Skeletal muscle tissue (tissue), 4 donors: Measurements from ENCODE around the gene METTL4. TPM values are rescaled to one million over a fixed set of nuclear protein-coding genes. Genes with fewer than 3 reads are reported as not detected.

Experiments used
- H3K27ac ChIP-seq: one replicate; pipeline ENCODE4 v1.7.0; 2013; ENCODE audit warnings: mild to moderate bottlenecking, low read depth, low read length, inconsistent platforms
- H3K27me3 ChIP-seq, 3 donors: one replicate each; pipeline ENCODE4 v1.7.0; 2013; ENCODE audit warnings: low read length in 3 of 3; ENCODE audit not compliant: control insufficient read depth in 3 of 3, insufficient read depth in 3 of 3
- H3K36me3 ChIP-seq, 3 donors: one replicate each; pipeline ENCODE4 v1.7.0; 2013; ENCODE audit warnings: low read length in 3 of 3; ENCODE audit not compliant: control insufficient read depth in 3 of 3, insufficient read depth in 3 of 3
- H3K4me1 ChIP-seq, 3 donors: one replicate each; pipeline ENCODE4 v1.7.0; 2013; ENCODE audit warnings: low read length in 3 of 3, mild to moderate bottlenecking in 3 of 3; ENCODE audit not compliant: control insufficient read depth in 3 of 3, insufficient read depth in 3 of 3
- H3K4me3 ChIP-seq, 3 donors: one replicate each; pipeline ENCODE4 v1.7.0; 2013; ENCODE audit warnings: low read length in 3 of 3
- H3K9ac ChIP-seq, 3 donors: one replicate each; pipeline ENCODE4 v1.7.0; 2013; ENCODE audit warnings: low read length in 3 of 3, mild to moderate bottlenecking in 3 of 3, moderate library complexity in 2 of 3, low read depth in 1 of 3
- H3K9me3 ChIP-seq, 3 donors: one replicate each; pipeline ENCODE4 v1.7.0; 2013; ENCODE audit warnings: low read length in 3 of 3; ENCODE audit not compliant: control insufficient read depth in 3 of 3
- total RNA-seq: library from RNA; depleted of rRNA; stranded (reverse); fragments of >200 nt; gene quantifications from one replicate; pipeline ENCODE4 v1.2.3, GENCODE V29; 2014
- donor health status: Osteomylitis.

Gene METTL4
- total RNA-seq, 1 donor from 2014 or later, result 6.3 TPM

GRCh38 chr18:2568129-2568528, 3.2 kb downstream of the METTL4 start:
- H3K9me3 ChIP-seq, result no peaks in the 10 kb centered on the region
- H3K27me3 ChIP-seq, result no peaks in the 10 kb centered on the region
- no peak overlapping the region for H3K27ac ChIP-seq
- peaks cover 0 to 8% (median 0%) of the 10 kb centered on the region in 3 donors for H3K36me3 ChIP-seq
- H3K9ac ChIP-seq, result no peak overlapping the region
- H3K4me3 ChIP-seq, result no peak overlapping the region
- peaks cover 9 to 17% (median 15%) of the 10 kb centered on the region in 3 donors for H3K4me1 ChIP-seq

- Histone ChIP-seq H3K27me3 (no peaks in the 10 kb centered on the region), H3K36me3 (peaks cover 0 to 10% (median 6%) of the 10 kb centered on the region in 3 donors), H3K4me1 (peaks cover 0 to 2% (median 0%) of the 10 kb centered on the region in 3 donors), H3K4me3 (no peak overlapping the region), H3K9me3 (no peaks in the 10 kb centered on the region), H3K9ac (no peak overlapping the region), H3K27ac (no peak overlapping the region)
Observed at GRCh38 chr18:2564373-2564772, 6.9 kb downstream of the METTL4 start.

GRCh38 chr18:2559249-2559648, 12.1 kb downstream of the METTL4 start:
- H3K27me3 ChIP-seq, result no peaks in the 10 kb centered on the region
- peaks cover 0 to 6% (median 2%) of the 10 kb centered on the region in 3 donors for H3K36me3 ChIP-seq
- H3K27ac ChIP-seq, result no peak overlapping the region
- no peaks in the 10 kb centered on the region for H3K9me3 ChIP-seq
- no peak overlapping the region for H3K4me3 ChIP-seq
- no peak overlapping the region for H3K9ac ChIP-seq
- no peaks in the 10 kb centered on the region for H3K4me1 ChIP-seq

- Histone ChIP-seq H3K9ac (no peak overlapping the region), H3K27me3 (no peaks in the 10 kb centered on the region), H3K4me3 (no peak overlapping the region), H3K27ac (no peak overlapping the region), H3K36me3 (peaks cover 0 to 6% (median 2%) of the 10 kb centered on the region in 3 donors), H3K4me1 (no peaks in the 10 kb centered on the region), H3K9me3 (no peaks in the 10 kb centered on the region)
Observed at GRCh38 chr18:2557536-2557935, 13.8 kb downstream of the METTL4 start.

GRCh38 chr18:2555895-2556294, 15.4 kb downstream of the METTL4 start:
- Histone ChIP-seq H3K36me3 (peaks cover 0 to 6% (median 3%) of the 10 kb centered on the region in 3 donors), H3K27me3 (no peaks in the 10 kb centered on the region), H3K9ac (no peak overlapping the region), H3K27ac (no peak overlapping the region), H3K4me1 (no peaks in the 10 kb centered on the region), H3K4me3 (no peak overlapping the region), H3K9me3 (no peaks in the 10 kb centered on the region)

GRCh38 chr18:2554696-2555095, 16.6 kb downstream of the METTL4 start:
- H3K4me1 ChIP-seq, result no peaks in the 10 kb centered on the region
- no peak overlapping the region for H3K9ac ChIP-seq
- no peaks in the 10 kb centered on the region for H3K9me3 ChIP-seq
- peaks cover 0 to 6% (median 3%) of the 10 kb centered on the region in 3 donors for H3K36me3 ChIP-seq
- H3K4me3 ChIP-seq, result no peak overlapping the region
- H3K27ac ChIP-seq, result no peak overlapping the region
- no peaks in the 10 kb centered on the region for H3K27me3 ChIP-seq

GRCh38 chr18:2551425-2551824, 19.9 kb downstream of the METTL4 start:
- Histone ChIP-seq H3K36me3 (peaks cover 0 to 15% (median 6%) of the 10 kb centered on the region in 3 donors), H3K4me3 (no peak overlapping the region), H3K9ac (no peak overlapping the region), H3K9me3 (no peaks in the 10 kb centered on the region), H3K4me1 (no peaks in the 10 kb centered on the region), H3K27ac (no peak overlapping the region), H3K27me3 (no peaks in the 10 kb centered on the region)

GRCh38 chr18:2549462-2549861, 21.8 kb downstream of the METTL4 start:
- H3K9ac ChIP-seq, result no peak overlapping the region
- no peak overlapping the region for H3K4me3 ChIP-seq
- no peaks in the 10 kb centered on the region for H3K4me1 ChIP-seq
- H3K9me3 ChIP-seq, result no peaks in the 10 kb centered on the region
- H3K27me3 ChIP-seq, result no peaks in the 10 kb centered on the region
- peaks cover 0 to 15% (median 6%) of the 10 kb centered on the region in 3 donors for H3K36me3 ChIP-seq
- H3K27ac ChIP-seq, result no peak overlapping the region

- Histone ChIP-seq H3K4me3 (no peak overlapping the region), H3K9me3 (no peaks in the 10 kb centered on the region), H3K36me3 (peaks cover 0 to 19% (median 6%) of the 10 kb centered on the region in 3 donors), H3K9ac (no peak overlapping the region), H3K27ac (no peak overlapping the region), H3K27me3 (no peaks in the 10 kb centered on the region), H3K4me1 (no peaks in the 10 kb centered on the region)
Observed at GRCh38 chr18:2547477-2548087, 23.7 kb downstream of the METTL4 start.

GRCh38 chr18:2545155-2545554, 26.1 kb downstream of the METTL4 start:
- no peaks in the 10 kb centered on the region for H3K4me1 ChIP-seq
- H3K9ac ChIP-seq, result no peak overlapping the region
- H3K4me3 ChIP-seq, result no peak overlapping the region
- peaks cover 0 to 13% (median 3%) of the 10 kb centered on the region in 3 donors for H3K36me3 ChIP-seq
- H3K27ac ChIP-seq, result no peak overlapping the region
- H3K9me3 ChIP-seq, result no peaks in the 10 kb centered on the region
- H3K27me3 ChIP-seq, result no peaks in the 10 kb centered on the region
